Colonic mucosa (tissue), 4 donors: ENCODE data around the gene RNLS. TPM values are rescaled to one million over a fixed set of nuclear protein-coding genes. Genes with fewer than 3 reads are reported as not detected.

Source experiments
- DNase-seq: peaks from one replicate; pipeline ENCODE4 v3.0.0-alpha.2; 2020
- H3K27ac ChIP-seq: fragments of 200-600 bp; one replicate; pipeline ENCODE4 v1.8.0; 2021
- H3K27me3 ChIP-seq: fragments of 200-600 bp; one replicate; pipeline ENCODE4 v1.8.0; 2021
- H3K36me3 ChIP-seq: fragments of 200-600 bp; one replicate; pipeline ENCODE4 v1.8.0; 2021
- H3K4me1 ChIP-seq: fragments of 200-600 bp; one replicate; pipeline ENCODE4 v1.8.0; 2021; ENCODE audit warnings: mild to moderate bottlenecking
- H3K4me3 ChIP-seq: fragments of 200-600 bp; one replicate; pipeline ENCODE4 v1.8.0; 2021
- H3K9ac ChIP-seq, 2 donors: one replicate each; pipeline ENCODE4 v1.7.0; 2013; ENCODE audit warnings: control low read depth in 2 of 2, low read depth in 2 of 2, low read length in 2 of 2
- H3K9me3 ChIP-seq: fragments of 200-600 bp; one replicate; pipeline ENCODE4 v1.8.0; 2021
- CTCF ChIP-seq: fragments of 200-600 bp; IDR thresholded peaks from one replicate; pipeline ENCODE4 v1.8.0; 2022; ENCODE audit warnings: antibody characterized with exemption, mild to moderate bottlenecking
- intact Hi-C: fragments of 100-400 bp; cut with DNase I; formaldehyde crosslinking; loops from one replicate; pipeline ENCODE4 v1.14.1; 2022
- total RNA-seq, 2 donors: library from RNA; stranded (reverse); fragmentation: NEBNext Ultra II Directional in 1 of 2; extraction: Animal tissue kit (Norgen Biotek cat#: 25700) in 1 of 2; gene quantifications; one replicate each; pipeline ENCODE4 v1.2.1, GENCODE V29; 2021
- donor health status: healthy.
- donor health status: DM: no; HTN: no; CAD: no.
- donor health status: DM: no; HTN: no; CAD: no.

RNLS gene
- total RNA-seq, 2 donors from 2014 or later: 13.0 to 19.1 TPM

GRCh38 chr10:88442716-88443115 is 140.4 kb downstream of the RNLS start:
- Histone ChIP-seq H3K9me3 (no peaks in the 10 kb centered on the region), H3K27ac (no peak overlapping the region), H3K4me3 (no peak overlapping the region), H3K4me1 (no peaks in the 10 kb centered on the region), H3K9ac (no peak overlapping the region), H3K36me3 (no peaks in the 10 kb centered on the region), H3K27me3 (no peaks in the 10 kb centered on the region)
- intact Hi-C loops: no loop called here
- TF ChIP-seq CTCF: no peak
- DNase-seq: no peak

- Histone ChIP-seq H3K4me3 (no peak overlapping the region), H3K36me3 (no peaks in the 10 kb centered on the region), H3K9ac (no peak overlapping the region), H3K27ac (no peak overlapping the region), H3K4me1 (no peaks in the 10 kb centered on the region), H3K9me3 (no peaks in the 10 kb centered on the region), H3K27me3 (no peaks in the 10 kb centered on the region)
- DNase-seq: no peak
- intact Hi-C loops: no loop called here
- TF ChIP-seq CTCF: no peak
These were observed 142.6 kb downstream of the RNLS start for GRCh38 chr10:88440541-88440940.

- Histone ChIP-seq H3K27me3 (no peaks in the 10 kb centered on the region), H3K4me3 (no peak overlapping the region), H3K27ac (no peak overlapping the region), H3K36me3 (no peaks in the 10 kb centered on the region), H3K4me1 (no peaks in the 10 kb centered on the region), H3K9me3 (no peaks in the 10 kb centered on the region), H3K9ac (no peak overlapping the region)
- intact Hi-C loops: no loop called here
- TF ChIP-seq CTCF: no peak
- DNase-seq: no peak
These were observed 143.2 kb downstream of the RNLS start for GRCh38 chr10:88439932-88440331.

- no peak for DNase-seq
- Histone ChIP-seq H3K9me3 (no peaks in the 10 kb centered on the region), H3K27me3 (no peaks in the 10 kb centered on the region), H3K27ac (no peak overlapping the region), H3K4me3 (no peak overlapping the region), H3K9ac (no peak overlapping the region), H3K4me1 (no peaks in the 10 kb centered on the region), H3K36me3 (no peaks in the 10 kb centered on the region)
- TF ChIP-seq CTCF: no peak
- intact Hi-C loops: no loop called here
These were observed 145.7 kb downstream of the RNLS start for GRCh38 chr10:88437411-88437810.

- no peak for TF ChIP-seq CTCF
- no peaks in the 10 kb centered on the region for H3K9me3 ChIP-seq
- DNase-seq: no peak
- H3K36me3 ChIP-seq: no peaks in the 10 kb centered on the region
- H3K4me1 ChIP-seq: no peaks in the 10 kb centered on the region
- H3K9ac ChIP-seq: no peak overlapping the region
- H3K27ac ChIP-seq: no peak overlapping the region
- no peaks in the 10 kb centered on the region for H3K27me3 ChIP-seq
- H3K4me3 ChIP-seq: no peak overlapping the region
- intact Hi-C loops: no loop called here
These were observed 149.4 kb downstream of the RNLS start for GRCh38 chr10:88433565-88434186.
